Endothelial cell (in vitro differentiated cells): ENCODE measurements around the gene RALGPS1. TPM values are rescaled to one million over a fixed set of nuclear protein-coding genes. Genes with fewer than 3 reads are reported as not detected.

ENCODE experiments used
- DNase-seq: peaks from one replicate; pipeline ENCODE4 v3.0.0; 2021; ENCODE audit warnings: low spot score
- H3K27ac Mint-ChIP-seq: one replicate; pipeline ENCODE4 v1.8.0; 2021; ENCODE audit warnings: mixed read lengths, inconsistent platforms; ENCODE audit not compliant: unreplicated experiment
- H3K27me3 Mint-ChIP-seq: one replicate; pipeline ENCODE4 v1.8.0; 2021; ENCODE audit warnings: mild to moderate bottlenecking, moderate library complexity, mixed read lengths, inconsistent platforms; ENCODE audit not compliant: unreplicated experiment
- H3K36me3 Mint-ChIP-seq: one replicate; pipeline ENCODE4 v1.8.0; 2021; ENCODE audit warnings: mild to moderate bottlenecking, low read depth, mixed read lengths, inconsistent platforms; ENCODE audit not compliant: unreplicated experiment
- H3K4me1 Mint-ChIP-seq: one replicate; pipeline ENCODE4 v1.8.0; 2021; ENCODE audit warnings: mild to moderate bottlenecking, mixed read lengths, inconsistent platforms; ENCODE audit not compliant: unreplicated experiment
- H3K4me3 Mint-ChIP-seq: one replicate; pipeline ENCODE4 v1.8.0; 2021; ENCODE audit warnings: mild to moderate bottlenecking, mixed read lengths, inconsistent platforms; ENCODE audit not compliant: unreplicated experiment
- H3K9me3 Mint-ChIP-seq: one replicate; pipeline ENCODE4 v1.8.0; 2021; ENCODE audit warnings: mixed read lengths, inconsistent platforms; ENCODE audit not compliant: unreplicated experiment
- CTCF ChIP-seq: fragments of 200-600 bp; sonication (generic); IDR thresholded peaks from one replicate; pipeline ENCODE4 v1.5.0; 2021; ENCODE audit warnings: antibody characterized with exemption; ENCODE audit not compliant: unreplicated experiment
- total RNA-seq: library from RNA; stranded (reverse); fragmentation: NEBNext Ultra II Directional; extraction: Animal tissue kit (Norgen Biotek cat#: 25700); gene quantifications from one replicate; pipeline ENCODE4 v1.2.1, GENCODE V29; 2021; ENCODE audit not compliant: unreplicated experiment

The RALGPS1 gene
- total RNA-seq, 1 donor from 2014 or later, result 6.4 TPM

DNA sequence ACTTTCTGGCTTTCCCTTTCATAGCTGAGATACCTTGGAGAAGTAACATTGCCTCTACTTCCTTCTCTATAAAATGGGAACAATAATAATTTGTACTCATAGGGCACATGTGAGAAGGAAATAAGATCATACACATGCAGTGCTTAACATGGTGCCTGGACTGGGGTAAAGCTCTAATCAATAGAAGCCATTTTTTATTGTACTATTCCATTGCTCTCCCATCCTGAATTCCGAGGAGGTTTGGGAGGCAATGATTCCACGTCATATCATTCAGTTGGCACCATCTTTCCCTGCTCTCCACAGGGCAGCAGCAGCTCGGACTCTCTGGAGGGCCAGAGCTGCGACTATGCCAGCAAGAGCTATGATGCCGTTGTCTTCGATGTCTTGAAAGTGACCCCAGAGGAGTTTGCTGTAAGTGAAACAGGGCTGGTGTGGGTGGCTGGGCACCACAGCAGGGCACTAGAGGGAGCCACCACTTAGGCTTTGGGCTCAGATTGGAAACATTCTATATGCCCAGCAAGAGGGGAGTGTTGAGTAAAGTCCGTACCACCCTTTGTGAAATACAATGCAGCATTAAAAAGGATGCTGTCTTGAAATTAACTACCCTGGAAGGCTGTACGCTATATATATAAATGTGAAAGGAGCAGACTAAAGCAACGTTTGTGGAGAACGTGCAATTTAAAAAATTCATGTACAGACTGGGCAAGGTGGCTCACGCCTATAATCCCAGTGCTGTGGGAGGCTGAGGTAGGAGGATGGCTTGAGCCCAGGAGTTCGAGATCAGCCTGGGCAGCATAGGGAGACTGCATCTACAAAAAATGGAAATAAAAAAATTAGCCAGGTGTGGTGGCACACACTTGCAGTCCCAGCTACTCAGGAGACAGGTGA is 51.2 kb downstream of the RALGPS1 start:
- peaks cover 5% of the 10 kb centered on the region for H3K27me3 Mint-ChIP-seq
- H3K4me1 Mint-ChIP-seq, result no peaks in the 10 kb centered on the region
- no peaks in the 10 kb centered on the region for H3K36me3 Mint-ChIP-seq
- H3K27ac Mint-ChIP-seq, result no peak overlapping the region
- H3K4me3 Mint-ChIP-seq, result no peak overlapping the region
- H3K9me3 Mint-ChIP-seq, result no peaks in the 10 kb centered on the region
- TF ChIP-seq CTCF, result peak; percentile 57
- DNase-seq, result peak; percentile 65

DNA sequence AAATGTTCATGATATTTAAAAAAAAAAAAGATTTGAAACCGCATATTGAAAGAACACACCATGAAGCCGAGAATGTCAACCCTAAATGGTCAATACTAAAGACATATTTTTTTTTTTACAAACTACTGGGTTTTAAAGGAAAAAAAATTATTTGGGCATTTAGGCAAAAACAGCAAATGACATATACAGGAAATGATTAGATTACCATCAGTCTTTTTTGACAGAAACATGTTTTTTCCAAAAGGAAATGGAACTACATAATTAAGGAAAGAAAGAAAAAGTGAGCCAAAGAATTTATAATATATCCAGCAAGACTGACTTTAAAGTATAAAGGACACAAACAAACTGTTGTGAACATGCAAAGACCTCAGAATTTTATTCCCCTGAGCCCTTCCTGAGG is 56.7 kb downstream of the RALGPS1 start:
- H3K9me3 Mint-ChIP-seq, result no peaks in the 10 kb centered on the region
- no peak overlapping the region for H3K27ac Mint-ChIP-seq
- H3K36me3 Mint-ChIP-seq, result no peaks in the 10 kb centered on the region
- DNase-seq, result no peak
- TF ChIP-seq CTCF, result no peak
- H3K4me3 Mint-ChIP-seq, result no peak overlapping the region
- no peaks in the 10 kb centered on the region for H3K27me3 Mint-ChIP-seq
- H3K4me1 Mint-ChIP-seq, result no peaks in the 10 kb centered on the region

DNA sequence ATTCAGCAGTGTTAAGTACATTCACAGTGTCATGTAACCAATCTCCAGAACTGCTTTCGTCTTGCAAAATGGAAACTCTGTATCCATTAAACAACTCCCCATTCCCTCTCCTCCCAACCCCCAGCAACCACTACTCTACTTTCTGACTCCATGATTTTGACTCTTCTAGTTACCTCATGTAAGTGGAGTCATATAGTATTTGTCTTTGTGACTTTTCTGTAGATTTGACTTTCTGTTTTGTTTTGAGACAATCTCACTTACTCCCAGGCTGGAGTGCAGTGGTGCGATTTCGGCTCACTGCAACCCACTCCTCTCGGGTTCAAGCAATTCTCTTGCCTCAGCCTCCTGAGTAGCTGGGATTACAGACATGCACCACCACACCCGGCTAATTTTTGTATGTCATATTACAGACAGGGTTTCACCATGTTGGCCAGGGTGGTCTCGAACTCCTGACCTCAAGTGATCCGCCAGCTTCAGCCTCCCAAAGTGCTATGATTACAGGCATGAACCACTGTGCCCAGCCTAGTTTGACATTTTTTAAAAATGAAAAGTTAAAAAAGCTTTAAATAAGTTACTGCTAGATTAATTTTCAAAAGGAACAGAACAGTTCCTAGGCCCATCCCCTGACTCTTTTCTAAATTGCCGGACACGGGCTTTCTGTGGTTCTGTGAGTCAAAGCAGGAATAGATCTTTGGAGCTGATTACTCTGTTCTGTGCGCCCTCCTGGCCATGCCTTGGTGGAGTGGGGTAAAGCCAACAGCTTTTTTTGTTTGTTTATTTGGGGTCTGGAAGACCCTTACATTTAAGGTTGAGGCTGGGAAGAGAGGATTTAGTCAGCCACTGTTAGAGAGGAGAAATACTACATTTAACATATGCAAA is 59.3 kb downstream of the RALGPS1 start:
- no peak for TF ChIP-seq CTCF
- no peak overlapping the region for H3K4me3 Mint-ChIP-seq
- DNase-seq, result no peak
- no peaks in the 10 kb centered on the region for H3K27me3 Mint-ChIP-seq
- H3K27ac Mint-ChIP-seq, result no peak overlapping the region
- H3K9me3 Mint-ChIP-seq, result no peaks in the 10 kb centered on the region
- no peaks in the 10 kb centered on the region for H3K36me3 Mint-ChIP-seq
- H3K4me1 Mint-ChIP-seq, result no peaks in the 10 kb centered on the region

GRCh38 chr9:126974594-126974993 is 60.0 kb downstream of the RALGPS1 start:
- no peaks in the 10 kb centered on the region for H3K27me3 Mint-ChIP-seq
- TF ChIP-seq CTCF, result no peak
- H3K9me3 Mint-ChIP-seq, result no peaks in the 10 kb centered on the region
- no peaks in the 10 kb centered on the region for H3K36me3 Mint-ChIP-seq
- DNase-seq, result no peak
- H3K4me1 Mint-ChIP-seq, result no peaks in the 10 kb centered on the region
- no peak overlapping the region for H3K27ac Mint-ChIP-seq
- H3K4me3 Mint-ChIP-seq, result no peak overlapping the region
